Measurements from ENCODE around the gene PRPF38A.

The PRPF38A gene

DNA sequence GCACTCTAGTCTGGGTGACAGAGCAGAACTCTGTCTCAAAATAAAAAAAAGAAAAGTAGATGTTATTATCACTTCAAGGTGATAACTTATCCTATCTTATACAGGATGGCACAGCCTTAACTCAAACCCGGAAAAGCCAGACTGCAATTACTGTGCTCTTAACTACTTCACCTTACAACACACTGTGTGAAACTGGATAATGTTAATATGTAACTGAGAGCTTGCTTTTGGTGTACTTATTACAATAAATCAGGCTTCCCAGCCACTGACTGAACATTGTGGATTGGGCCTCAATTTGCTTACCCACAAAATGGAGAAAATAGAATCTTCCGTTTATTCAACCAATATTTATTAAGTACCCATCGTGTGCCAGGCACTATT is 1.6 kb upstream of the PRPF38A start:
- no peak for DNase-seq

- no peak for DNase-seq
Measured at GRCh38 chr1:52403566-52404115, 761 bp upstream of the PRPF38A start.

- DNase-seq = no peak
Measured at GRCh38 chr1:52404975-52405338, 555 bp downstream of the PRPF38A start.

- no peak for DNase-seq
Measured at GRCh38 chr1:52413410-52413989, 9.1 kb downstream of the PRPF38A start.

DNA sequence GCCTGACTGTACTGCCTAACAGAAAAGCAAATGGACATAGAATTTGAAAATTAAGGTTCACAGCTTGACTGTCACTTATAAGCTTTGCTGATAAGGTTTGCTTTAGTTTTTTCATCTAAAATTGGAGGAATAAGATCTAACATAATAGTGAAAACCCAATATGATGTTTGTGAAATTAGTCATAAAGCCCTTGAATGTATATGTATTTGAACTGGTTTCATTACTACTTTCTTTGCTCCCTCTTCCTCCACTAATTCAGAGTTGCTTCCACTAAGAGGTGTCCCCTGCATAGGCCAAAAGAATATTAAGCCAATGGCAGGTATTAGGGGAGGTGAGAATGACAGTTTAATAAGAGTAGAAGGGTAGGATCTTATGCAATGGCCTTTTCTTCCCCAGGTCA is 10.5 kb downstream of the PRPF38A start:
- DNase-seq = no peak

DNA sequence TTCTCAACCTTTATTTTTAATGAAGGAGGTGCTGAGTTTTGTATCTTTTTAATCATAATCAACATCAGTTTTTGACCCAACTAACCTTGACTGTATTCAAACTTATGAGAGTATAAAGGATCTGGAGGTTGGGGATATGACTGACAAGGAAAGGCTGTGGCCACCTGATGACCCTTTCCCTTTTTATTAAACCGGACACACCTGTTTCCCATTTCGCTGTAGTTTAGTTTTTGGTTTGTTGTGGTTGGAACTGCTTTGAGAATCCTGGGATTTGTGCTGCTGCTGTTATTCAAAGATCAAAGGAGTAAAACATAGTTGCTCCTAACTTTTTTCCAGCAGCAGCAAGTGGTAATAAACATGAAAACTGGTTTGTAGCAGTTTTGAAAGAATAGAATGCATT is 12.4 kb downstream of the PRPF38A start:
- no peak for DNase-seq

GRCh38 chr1:52420713-52421112 is 16.3 kb downstream of the PRPF38A start:
- DNase-seq = no peak

GRCh38 chr1:52423055-52423454 is 18.7 kb downstream of the PRPF38A start:
- DNase-seq = no peak

DNA sequence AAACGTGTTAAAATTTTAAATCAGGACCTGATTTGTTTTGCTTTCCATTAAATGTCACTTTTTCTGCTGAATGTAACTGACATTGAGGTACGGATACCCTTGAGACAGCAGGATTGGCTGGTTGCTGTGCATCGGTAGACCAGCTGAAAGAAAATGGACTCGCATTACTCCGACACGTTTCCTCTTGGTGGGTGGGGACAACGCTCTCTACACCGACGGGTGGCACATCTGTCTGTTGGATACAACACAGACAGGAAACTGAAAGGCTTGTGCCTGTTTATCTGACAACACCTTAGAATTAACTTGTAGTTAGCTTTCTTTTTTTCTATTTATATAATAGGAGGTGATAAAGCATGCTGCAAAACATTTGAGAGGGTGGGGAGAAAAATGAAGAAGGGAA is 19.4 kb downstream of the PRPF38A start:
- no peak for DNase-seq

DNA sequence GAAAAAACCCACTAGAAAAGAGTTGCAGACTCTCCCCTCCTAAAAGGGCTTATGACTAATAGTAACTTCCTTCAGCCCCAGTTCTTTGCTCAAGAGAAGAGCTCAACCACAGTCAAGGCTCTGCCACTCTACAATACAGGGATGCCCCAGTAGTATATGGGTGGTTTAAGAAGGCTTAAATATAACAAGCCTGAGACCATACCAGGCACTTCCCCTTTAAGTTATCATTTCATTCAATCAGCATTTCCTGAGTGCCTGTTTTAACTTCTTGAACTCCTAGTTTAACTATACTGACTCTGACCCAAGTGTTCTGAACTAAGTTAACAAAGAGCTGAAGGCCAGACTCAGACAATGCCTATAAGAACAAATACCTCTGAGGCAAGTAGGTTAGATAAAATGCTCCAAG is 19.8 kb downstream of the PRPF38A start:
- no peak for DNase-seq

DNA sequence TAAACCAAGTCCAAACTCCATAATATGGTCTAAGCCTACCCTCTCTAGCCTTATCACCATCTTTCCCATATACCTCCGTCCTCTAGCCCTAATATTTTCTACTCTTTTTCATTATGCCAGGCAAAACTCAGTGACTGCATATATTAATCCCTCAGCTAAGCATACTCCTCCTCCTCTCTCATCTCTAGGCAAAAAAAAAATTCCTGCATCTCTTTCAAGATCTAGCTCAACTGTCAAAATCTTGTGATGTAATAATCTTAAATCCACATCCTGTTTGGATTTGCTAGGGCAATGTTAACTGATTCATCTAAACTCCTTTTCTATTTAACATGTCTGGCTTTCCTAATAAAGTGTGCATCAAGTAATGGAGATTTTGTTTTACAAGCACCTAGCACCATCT is 20.4 kb downstream of the PRPF38A start:
- no peak for DNase-seq

- no peak for DNase-seq
Measured at GRCh38 chr1:52426371-52426770, 22.0 kb downstream of the PRPF38A start.

GRCh38 chr1:52427152-52427551 is 22.8 kb downstream of the PRPF38A start:
- DNase-seq = no peak

DNA sequence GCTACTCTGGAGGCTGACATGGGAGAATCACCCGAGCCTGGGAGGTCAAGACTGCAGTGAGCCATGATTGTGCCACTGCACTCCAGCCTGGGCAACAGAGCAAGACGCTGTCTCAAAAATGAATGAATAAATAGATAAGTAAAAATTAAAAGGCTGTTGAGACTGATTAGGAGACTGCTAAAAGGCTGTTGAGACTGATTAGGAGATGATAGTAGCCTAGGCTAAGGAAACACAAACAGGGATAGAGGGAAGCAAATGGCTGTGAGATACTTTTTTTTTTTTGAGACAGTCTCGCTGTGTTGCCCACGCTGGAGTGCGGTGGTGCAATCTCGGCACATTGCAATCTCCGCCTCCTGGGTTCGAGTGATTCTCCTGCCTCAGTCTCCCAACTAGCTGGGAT is 28.4 kb downstream of the PRPF38A start:
- DNase-seq = no peak

GRCh38 chr1:52435211-52435610 is 30.8 kb downstream of the PRPF38A start:
- no peak for DNase-seq

GRCh38 chr1:52435650-52436049 is 31.2 kb downstream of the PRPF38A start:
- no peak for DNase-seq

GRCh38 chr1:52436817-52437216 is 32.4 kb downstream of the PRPF38A start:
- no peak for DNase-seq

- DNase-seq = no peak
Measured at GRCh38 chr1:52439976-52440375, 35.6 kb downstream of the PRPF38A start.

- no peak for DNase-seq
Measured at GRCh38 chr1:52444463-52444862, 40.1 kb downstream of the PRPF38A start.

DNA sequence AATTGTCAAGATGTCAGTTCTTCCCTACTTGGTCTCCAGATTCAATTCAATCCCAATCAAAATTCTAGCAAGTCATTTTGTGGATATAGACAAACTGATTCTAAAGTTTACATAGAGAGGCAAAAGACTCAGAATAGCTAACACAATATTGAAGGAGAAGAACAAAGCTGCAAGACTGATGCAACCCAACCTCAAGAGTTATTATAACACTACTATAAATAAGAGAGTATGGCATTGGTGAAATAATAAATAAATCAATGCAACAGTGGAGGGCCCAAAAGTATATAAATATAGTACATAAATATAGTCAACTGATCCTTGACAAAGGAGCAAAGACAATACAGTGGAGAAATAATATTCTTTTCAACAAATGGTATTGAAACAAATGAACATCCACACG is 49.7 kb downstream of the PRPF38A start:
- no peak for DNase-seq

- DNase-seq = no peak
Measured at GRCh38 chr1:52454779-52455178, 50.4 kb downstream of the PRPF38A start.

DNA sequence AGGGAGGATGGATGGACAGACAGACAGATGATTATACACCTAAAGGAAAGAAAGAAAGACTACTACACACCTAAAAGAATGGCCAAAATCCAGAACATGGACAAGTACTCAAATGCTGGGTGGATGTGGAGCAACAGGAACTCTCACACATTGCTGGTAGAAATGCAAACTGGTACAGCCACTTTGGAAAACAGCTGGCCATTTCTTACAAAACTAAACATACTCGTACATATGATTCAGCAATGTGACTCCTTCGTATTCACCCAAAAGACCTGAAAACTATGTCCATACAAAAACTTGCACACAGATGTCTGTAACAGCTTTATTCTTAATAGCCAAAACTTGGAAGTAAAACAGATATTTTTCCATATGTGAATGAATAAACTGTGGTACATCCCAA is 51.3 kb downstream of the PRPF38A start:
- no peak for DNase-seq

DNA sequence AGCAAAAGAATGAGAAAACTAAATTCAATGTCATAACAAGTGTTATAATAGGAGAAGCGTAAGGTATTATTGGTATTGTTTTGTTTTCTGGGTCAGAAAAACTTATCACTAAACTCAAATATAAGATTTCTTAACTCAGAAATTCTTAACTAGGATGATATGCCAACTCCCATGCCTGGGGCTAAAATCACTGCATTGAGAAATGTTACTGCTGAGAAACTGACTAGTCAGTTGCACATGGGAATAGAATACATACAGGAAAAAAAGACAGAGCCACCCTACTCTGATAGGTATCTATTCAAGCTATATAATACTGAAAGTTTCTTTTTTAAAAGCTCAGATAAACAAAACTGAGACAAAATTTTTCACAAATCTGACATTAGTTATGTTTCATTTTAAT is 56.3 kb downstream of the PRPF38A start:
- DNase-seq = no peak

DNA sequence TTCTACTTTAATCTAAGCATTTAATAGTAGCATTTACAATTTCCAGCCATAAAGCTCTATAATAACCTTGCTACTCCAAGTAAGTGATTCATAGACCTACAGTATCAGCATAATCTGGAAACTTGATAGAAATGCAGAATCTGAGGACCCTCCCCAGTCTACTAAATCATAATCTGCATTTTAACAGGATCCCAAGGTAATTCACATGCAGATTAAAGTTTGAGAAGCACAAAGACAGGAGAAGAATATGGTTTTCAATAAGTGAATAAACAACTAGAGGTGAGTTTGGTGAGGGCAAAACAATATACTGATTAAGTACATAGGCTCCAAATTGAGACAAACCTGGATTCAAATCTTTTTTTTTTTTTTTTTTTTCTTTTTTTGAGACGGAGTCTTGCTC is 57.4 kb downstream of the PRPF38A start:
- DNase-seq = no peak

GRCh38 chr1:52463891-52464290 is 59.5 kb downstream of the PRPF38A start:
- DNase-seq = no peak

DNA sequence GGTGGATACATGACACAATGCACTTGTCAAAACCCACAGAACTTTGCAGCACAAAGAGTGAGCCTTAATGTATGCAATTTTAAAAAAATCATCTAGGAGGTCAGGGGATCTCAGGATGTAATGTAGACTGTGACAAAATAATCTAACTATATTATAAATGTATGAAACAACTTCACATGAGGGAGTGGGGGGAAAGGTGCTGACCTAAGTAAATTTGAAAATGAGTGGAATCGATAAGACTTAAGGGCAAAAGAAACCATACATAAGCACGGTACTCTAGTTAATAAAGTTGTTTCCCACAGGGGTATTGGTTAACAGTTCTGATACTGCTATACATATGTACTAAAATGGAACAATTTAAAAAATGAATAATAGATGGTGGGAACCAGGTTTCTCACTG is 64.7 kb downstream of the PRPF38A start:
- DNase-seq = no peak
